GM23248 (cell line): Measurements from ENCODE around the gene PPIL4.
"Not testable (repeated sequence)": the region's sequence is repeated elsewhere in the genome, so short reads cannot be mapped to it uniquely, and the experiment has no call there.

Experiments used
- EZH2 ChIP-seq: fragments of 200-600 bp; sonication (generic); IDR thresholded peaks from 2 replicates; pipeline ENCODE4 v1.6.1; 2018; ENCODE audit warnings: antibody characterized with exemption, mild to moderate bottlenecking; ENCODE audit not compliant: insufficient read depth, poor library complexity, severe bottlenecking
- EZH2phosphoT487 ChIP-seq: fragments of 200-600 bp; sonication (generic); IDR thresholded peaks from 2 replicates; pipeline ENCODE4 v1.6.1; 2018; ENCODE audit warnings: antibody characterized with exemption, moderate library complexity, mild to moderate bottlenecking, low read depth; ENCODE audit not compliant: insufficient read depth

- not testable (repeated sequence) for TF ChIP-seq EZH2, EZH2phosphoT487
Observed at GRCh38 chr6:149462712-149463111, 83.1 kb downstream of the PPIL4 start.
